OCI-LY7 (cell line): ENCODE data around the gene TSPAN1. TPM values are rescaled to one million over a fixed set of nuclear protein-coding genes. Genes with fewer than 3 reads are reported as not detected.

Source experiments
- BruUV-seq: library from RNA; stranded (reverse); fragments of 400-500 nt; replicated peaks from 2 replicates; lab custom pipeline; 2021; lab: Mats Ljungman, UMichigan
- CTCF ChIA-PET: fragments of 300-600 bp; sonication (Branson Sonifier 250); formaldehyde crosslinking; loops from one replicate; lab custom pipeline; 2022; ENCODE audit warnings: antibody characterized with exemption; ENCODE audit not compliant: unreplicated experiment; lab: Charles Lee
- POLR2A ChIA-PET: fragments of 300-600 bp; sonication (Branson Sonifier 250); formaldehyde crosslinking; loops from one replicate; lab custom pipeline; 2022; ENCODE audit warnings: antibody characterized with exemption; lab: Charles Lee
- DNase-seq: peaks from one replicate; pipeline ENCODE4 v3.0.0-alpha.2; 2015; ENCODE audit warnings: low spot score
- H2AFZ ChIP-seq: fragments of 200-600 bp; sonication (generic), shearing (Covaris generic); 2 replicates; pipeline ENCODE4 v1.6.1; 2014; ENCODE audit warnings: mild to moderate bottlenecking, antibody characterized with exemption, low read length, moderate library complexity
- H3K27ac ChIP-seq: fragments of 200-600 bp; sonication (generic); 2 replicates; pipeline ENCODE4 v1.5.1; 2014; ENCODE audit warnings: mixed run types, low read depth, mild to moderate bottlenecking, moderate library complexity, low read length, inconsistent platforms; ENCODE audit not compliant: poor library complexity, severe bottlenecking
- H3K36me3 ChIP-seq: fragments of 200-600 bp; sonication (generic); 2 replicates; pipeline ENCODE4 v1.6.1; 2014; ENCODE audit warnings: mild to moderate bottlenecking, antibody characterized with exemption, low read length, moderate library complexity, mixed read lengths; ENCODE audit not compliant: insufficient read depth
- H3K4me1 ChIP-seq: fragments of 200-600 bp; sonication (generic); 2 replicates; pipeline ENCODE4 v1.5.1; 2014; ENCODE audit warnings: mild to moderate bottlenecking, low read length; ENCODE audit not compliant: insufficient read depth, poor library complexity, severe bottlenecking
- H3K4me2 ChIP-seq: fragments of 200-600 bp; sonication (generic); 2 replicates; pipeline ENCODE4 v1.6.1; 2014; ENCODE audit warnings: mild to moderate bottlenecking, low read length
- H3K4me3 ChIP-seq: fragments of 200-600 bp; sonication (generic); 2 replicates; pipeline ENCODE4 v1.5.1; 2014; ENCODE audit warnings: mild to moderate bottlenecking, low read depth, low read length; ENCODE audit not compliant: poor library complexity, severe bottlenecking
- H3K79me2 ChIP-seq: fragments of 200-600 bp; sonication (generic); 2 replicates; pipeline ENCODE4 v1.6.1; 2016; ENCODE audit warnings: low read depth, mild to moderate bottlenecking, low read length, moderate library complexity, mixed read lengths; ENCODE audit not compliant: insufficient read depth
- H3K9me2 ChIP-seq: fragments of 200-600 bp; sonication (generic); 2 replicates; pipeline ENCODE4 v1.6.1; 2016; ENCODE audit warnings: mild to moderate bottlenecking, low read length, mixed read lengths; ENCODE audit not compliant: insufficient read depth
- H3K9me3 ChIP-seq: fragments of 200-600 bp; sonication (generic); 2 replicates; pipeline ENCODE4 v1.6.1; 2014; ENCODE audit warnings: mild to moderate bottlenecking, mixed run types, low read length, mixed read lengths
- H4K20me1 ChIP-seq: fragments of 200-600 bp; sonication (generic); 2 replicates; pipeline ENCODE4 v1.6.1; 2014; ENCODE audit warnings: mild to moderate bottlenecking, antibody characterized with exemption, low read length, moderate library complexity, mixed read lengths; ENCODE audit not compliant: insufficient read depth
- CTCF ChIP-seq: fragments of 200-600 bp; sonication (generic); conservative IDR thresholded peaks from 2 replicates; pipeline ENCODE4 v1.5.1; 2014; ENCODE audit warnings: mild to moderate bottlenecking, antibody characterized with exemption, low read length, moderate library complexity, mixed read lengths
- EZH2phosphoT487 ChIP-seq: fragments of 200-600 bp; sonication (generic); IDR thresholded peaks from 2 replicates; pipeline ENCODE4 v1.6.1; 2018; ENCODE audit warnings: low read depth, borderline replicate concordance, mild to moderate bottlenecking, mixed run types, antibody characterized with exemption, low read length, moderate library complexity, mixed read lengths
- intact Hi-C: fragments of 100-400 bp; cut with micrococcal nuclease; formaldehyde crosslinking; loops from one replicate; pipeline ENCODE4 v1.10.0; 2022; ENCODE audit not compliant: unreplicated experiment
- total RNA-seq, 2 experiments: library from RNA; depleted of rRNA in 1 of 2; stranded (reverse); fragments of >200 nt in 1 of 2; shearing (Covaris generic) in 1 of 2; gene quantifications; 2 replicates each; pipeline ENCODE4 v1.2.3, GENCODE V29; 2014 to 2022

The TSPAN1 gene
- total RNA-seq, 2 experiments from 2014 or later = not detected

DNA sequence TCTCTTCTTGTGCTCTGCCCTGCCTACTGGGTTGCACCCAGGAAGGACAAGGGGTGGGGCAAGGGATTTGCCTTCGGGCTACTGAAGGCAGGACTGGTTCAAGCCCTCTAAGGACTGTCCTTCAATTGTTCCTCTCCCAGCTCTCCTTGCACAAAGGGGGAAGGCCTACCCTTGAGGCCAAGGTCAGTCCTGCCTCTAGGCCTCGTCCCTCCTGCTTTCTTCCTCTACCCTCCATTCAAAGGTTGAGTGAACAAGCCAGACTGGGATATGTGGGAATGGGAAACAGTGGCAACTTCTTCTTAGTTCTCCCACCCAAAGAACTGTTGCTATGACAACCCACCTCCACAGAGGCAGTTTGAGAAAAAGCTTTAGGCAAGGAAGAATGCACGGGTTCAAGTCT lies 30.9 kb downstream of the TSPAN1 start:
- no TSS peak for BruUV-seq
- ChIA-PET CTCF (no interaction called here), POLR2A (no interaction called here)
- Histone ChIP-seq H3K36me3 (no peaks in the 10 kb centered on the region), H3K9me2 (no peaks in the 10 kb centered on the region), H3K27ac (no peak overlapping the region), H3K9me3 (no peaks in the 10 kb centered on the region), H3K4me1 (peaks cover 16% of the 10 kb centered on the region), H2AFZ (no peak overlapping the region), H3K4me3 (no peak overlapping the region), H3K4me2 (no peak overlapping the region), H3K79me2 (no peaks in the 10 kb centered on the region), H4K20me1 (no peaks in the 10 kb centered on the region)
- no peak for DNase-seq
- TF ChIP-seq CTCF (no peak), EZH2phosphoT487 (no peak)
- intact Hi-C loops = no loop called here

- H3K4me2 ChIP-seq = no peak overlapping the region
- DNase-seq = no peak
- ChIA-PET CTCF (no interaction called here), POLR2A (interaction anchor here (1.1 kb wide), 1 partner anchor 18 kb away, joined by 3 read pairs; no protein-coding TSS in a partner anchor)
- no peaks in the 10 kb centered on the region for H3K79me2 ChIP-seq
- intact Hi-C loops = no loop called here
- no peaks in the 10 kb centered on the region for H3K9me2 ChIP-seq
- no peak overlapping the region for H3K27ac ChIP-seq
- H3K9me3 ChIP-seq = no peaks in the 10 kb centered on the region
- no peak overlapping the region for H3K4me3 ChIP-seq
- no TSS peak for BruUV-seq
- TF ChIP-seq EZH2phosphoT487 (no peak), CTCF (no peak)
- no peaks in the 10 kb centered on the region for H3K36me3 ChIP-seq
- no peaks in the 10 kb centered on the region for H4K20me1 ChIP-seq
- H3K4me1 ChIP-seq = peaks cover 16% of the 10 kb centered on the region
- H2AFZ ChIP-seq = no peak overlapping the region; the same call in 1 of the 2 replicates
Observed at GRCh38 chr1:46206399-46206798, 31.5 kb downstream of the TSPAN1 start.

DNA sequence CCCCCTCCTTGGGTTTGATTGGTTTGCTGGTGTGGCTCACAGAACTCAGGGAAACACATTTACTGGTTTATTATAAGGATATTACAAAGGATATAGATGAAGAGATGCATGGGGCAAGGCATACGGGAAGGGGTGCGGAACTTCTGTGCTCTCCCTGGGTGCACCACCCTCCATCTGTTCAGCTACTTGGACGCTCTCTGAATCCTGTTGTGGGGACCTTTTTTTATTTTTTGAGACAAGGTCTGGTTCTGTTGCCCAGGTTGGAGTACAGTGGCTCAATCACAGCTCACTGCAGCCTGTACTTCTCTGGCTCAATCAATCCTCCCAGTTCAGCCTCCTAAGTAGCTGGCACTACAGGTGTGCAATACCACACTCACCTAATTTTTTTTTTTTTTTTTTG lies 35.7 kb downstream of the TSPAN1 start:
- no peaks in the 10 kb centered on the region for H3K79me2 ChIP-seq
- no peak overlapping the region for H2AFZ ChIP-seq
- H3K27ac ChIP-seq = no peak overlapping the region
- no TSS peak for BruUV-seq
- H3K9me2 ChIP-seq = no peaks in the 10 kb centered on the region
- DNase-seq = no peak
- no peaks in the 10 kb centered on the region for H4K20me1 ChIP-seq
- no peak overlapping the region for H3K4me2 ChIP-seq
- no peak overlapping the region for H3K4me3 ChIP-seq
- intact Hi-C loops = no loop called here
- no peak for TF ChIP-seq CTCF
- no peak for TF ChIP-seq EZH2phosphoT487
- H3K4me1 ChIP-seq = peaks cover 6% of the 10 kb centered on the region
- POLR2A ChIA-PET = no interaction called here
- CTCF ChIA-PET = no interaction called here
- H3K36me3 ChIP-seq = no peaks in the 10 kb centered on the region
- H3K9me3 ChIP-seq = no peaks in the 10 kb centered on the region
